OCI-LY1 (cell line): ENCODE results near the gene DENND4B.

Experiments used
- H2AFZ ChIP-seq: fragments of 200-600 bp; sonication (generic), shearing (Covaris generic); 2 replicates; pipeline ENCODE4 v1.6.0; 2014; ENCODE audit warnings: antibody characterized with exemption, mild to moderate bottlenecking, low read length
- H3F3A ChIP-seq: fragments of 200-600 bp; sonication (generic), shearing (Covaris generic); 2 replicates; pipeline ENCODE4 v1.6.0; 2014; ENCODE audit warnings: mild to moderate bottlenecking, antibody characterized with exemption, low read length, moderate library complexity; ENCODE audit not compliant: insufficient read depth
- H3K27ac ChIP-seq: fragments of 200-600 bp; sonication (generic); 2 replicates; pipeline ENCODE4 v1.5.1; 2014; ENCODE audit warnings: low read length, mixed run types, mild to moderate bottlenecking, low read depth; ENCODE audit not compliant: poor library complexity, severe bottlenecking
- H3K27me3 ChIP-seq: fragments of 200-600 bp; sonication (generic); 2 replicates; pipeline ENCODE4 v1.6.0; 2014; ENCODE audit warnings: antibody characterized with exemption, mild to moderate bottlenecking, low read length, moderate library complexity; ENCODE audit not compliant: insufficient read depth
- H3K36me3 ChIP-seq: fragments of 200-600 bp; sonication (generic); 2 replicates; pipeline ENCODE4 v1.6.1; 2014; ENCODE audit warnings: mild to moderate bottlenecking, antibody characterized with exemption, low read length, moderate library complexity, mixed read lengths; ENCODE audit not compliant: insufficient read depth
- H3K4me1 ChIP-seq: fragments of 200-600 bp; sonication (generic); 2 replicates; pipeline ENCODE4 v1.5.1; 2014; ENCODE audit warnings: mild to moderate bottlenecking, low read length, moderate library complexity; ENCODE audit not compliant: insufficient read depth, severe bottlenecking
- H3K4me2 ChIP-seq: fragments of 200-600 bp; sonication (generic), shearing (Covaris generic); 2 replicates; pipeline ENCODE4 v1.6.1; 2014; ENCODE audit warnings: low read length
- H3K4me3 ChIP-seq: fragments of 200-600 bp; sonication (generic); 2 replicates; pipeline ENCODE4 v1.5.1; 2014; ENCODE audit warnings: low read length, low read depth, mild to moderate bottlenecking, mixed read lengths; ENCODE audit not compliant: poor library complexity, severe bottlenecking
- H3K79me2 ChIP-seq: fragments of 200-600 bp; shearing (Covaris generic); 2 replicates; pipeline ENCODE4 v1.6.1; 2016; ENCODE audit warnings: mixed run types, low read length, mixed read lengths; ENCODE audit not compliant: insufficient read depth
- H3K9ac ChIP-seq: fragments of 200-600 bp; sonication (generic), shearing (Covaris generic); 2 replicates; pipeline ENCODE4 v1.6.1; 2014; ENCODE audit warnings: mild to moderate bottlenecking, low read length, mixed read lengths
- H3K9me2 ChIP-seq: fragments of 200-600 bp; sonication (generic), shearing (Covaris generic); 2 replicates; pipeline ENCODE4 v1.6.1; 2014; ENCODE audit warnings: low read depth, mild to moderate bottlenecking, low read length, mixed read lengths
- H3K9me3 ChIP-seq: fragments of 200-600 bp; shearing (Covaris generic); 2 replicates; pipeline ENCODE4 v1.6.1; 2014; ENCODE audit warnings: low read length, mixed read lengths
- H4K20me1 ChIP-seq: fragments of 200-600 bp; sonication (generic), shearing (Covaris generic); 2 replicates; pipeline ENCODE4 v1.6.0; 2016; ENCODE audit warnings: mild to moderate bottlenecking, low read length; ENCODE audit not compliant: insufficient read depth
- CTCF ChIP-seq: fragments of 200-600 bp; sonication (generic), shearing (Covaris generic); IDR thresholded peaks from 2 replicates; pipeline ENCODE4 v1.5.1; 2017; ENCODE audit warnings: mild to moderate bottlenecking, antibody characterized with exemption, low read length, moderate library complexity, mixed read lengths
- EZH2 ChIP-seq: fragments of 200-600 bp; sonication (generic), shearing (Covaris generic); IDR thresholded peaks from 2 replicates; pipeline ENCODE4 v1.8.0; 2017; ENCODE audit warnings: borderline replicate concordance, mixed run types, mild to moderate bottlenecking, antibody characterized with exemption, low read length, moderate library complexity, mixed read lengths

DENND4B gene

DNA sequence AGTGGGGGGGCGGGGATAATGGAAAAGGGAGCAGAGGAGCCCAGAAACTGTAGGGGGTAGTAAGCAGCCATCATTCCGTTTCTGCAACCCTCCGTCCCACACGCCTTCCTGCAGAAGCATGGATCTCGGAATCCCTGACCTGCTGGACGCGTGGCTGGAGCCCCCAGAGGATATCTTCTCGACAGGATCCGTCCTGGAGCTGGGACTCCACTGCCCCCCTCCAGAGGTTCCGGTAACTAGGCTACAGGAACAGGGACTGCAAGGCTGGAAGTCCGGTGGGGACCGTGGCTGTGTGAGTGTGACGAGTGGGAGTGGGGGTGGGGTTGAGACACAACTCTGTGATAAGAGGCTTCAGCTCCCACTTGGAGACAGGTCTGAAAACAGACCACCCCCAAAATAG, 21.9 kb upstream of the DENND4B start:
- Histone ChIP-seq H3K27me3 (no peaks in the 10 kb centered on the region), H2AFZ (no peak overlapping the region), H3K36me3 (peaks cover 11% of the 10 kb centered on the region; the same call in 1 of the 2 replicates), H3K9me3 (no peaks in the 10 kb centered on the region), H3F3A (peaks cover 4% of the 10 kb centered on the region; the same call in 1 of the 2 replicates), H3K79me2 (peaks cover 4% of the 10 kb centered on the region; the same call in 1 of the 2 replicates), H3K4me2 (peak overlapping the region; percentile 77), H3K4me1 (peaks cover 48% of the 10 kb centered on the region), H3K4me3 (peak overlapping the region; percentile 91), H3K9me2 (no peaks in the 10 kb centered on the region), H3K27ac (peak overlapping the region; percentile 96), H3K9ac (peak overlapping the region; percentile 94), H4K20me1 (no peaks in the 10 kb centered on the region)
- TF ChIP-seq EZH2 (no peak), CTCF (no peak)

DNA sequence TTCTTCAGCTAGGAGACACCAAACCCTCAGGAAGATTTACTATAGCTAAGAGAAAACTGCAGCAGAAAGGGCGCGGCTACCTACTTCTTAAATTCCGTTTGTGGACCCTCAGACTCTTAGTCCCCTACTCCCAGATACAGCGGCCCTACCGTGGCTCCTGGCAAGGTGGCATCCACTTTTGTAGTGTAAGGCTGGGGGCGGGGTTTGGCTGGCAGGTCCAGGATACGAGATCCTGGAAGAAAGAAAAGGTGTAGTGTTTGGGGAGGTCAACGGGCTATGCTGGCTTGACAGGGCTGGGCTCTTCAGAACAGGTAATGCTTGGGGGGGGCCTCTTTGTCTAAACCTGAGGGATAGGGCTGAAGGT, 21.5 kb upstream of the DENND4B start:
- Histone ChIP-seq H3K9me2 (no peaks in the 10 kb centered on the region), H2AFZ (no peak overlapping the region), H3F3A (peaks cover 4% of the 10 kb centered on the region; the same call in 1 of the 2 replicates), H3K4me3 (peak overlapping the region; percentile 91), H3K36me3 (peaks cover 7% of the 10 kb centered on the region; the same call in 1 of the 2 replicates), H3K4me2 (peak overlapping the region; percentile 77), H3K27me3 (no peaks in the 10 kb centered on the region), H3K4me1 (peaks cover 49% of the 10 kb centered on the region), H3K9me3 (no peaks in the 10 kb centered on the region), H4K20me1 (no peaks in the 10 kb centered on the region), H3K9ac (peak overlapping the region; percentile 94), H3K79me2 (peaks cover 4% of the 10 kb centered on the region; the same call in 1 of the 2 replicates), H3K27ac (peak overlapping the region; percentile 96)
- no peak for TF ChIP-seq EZH2
- TF ChIP-seq CTCF: no peak

DNA sequence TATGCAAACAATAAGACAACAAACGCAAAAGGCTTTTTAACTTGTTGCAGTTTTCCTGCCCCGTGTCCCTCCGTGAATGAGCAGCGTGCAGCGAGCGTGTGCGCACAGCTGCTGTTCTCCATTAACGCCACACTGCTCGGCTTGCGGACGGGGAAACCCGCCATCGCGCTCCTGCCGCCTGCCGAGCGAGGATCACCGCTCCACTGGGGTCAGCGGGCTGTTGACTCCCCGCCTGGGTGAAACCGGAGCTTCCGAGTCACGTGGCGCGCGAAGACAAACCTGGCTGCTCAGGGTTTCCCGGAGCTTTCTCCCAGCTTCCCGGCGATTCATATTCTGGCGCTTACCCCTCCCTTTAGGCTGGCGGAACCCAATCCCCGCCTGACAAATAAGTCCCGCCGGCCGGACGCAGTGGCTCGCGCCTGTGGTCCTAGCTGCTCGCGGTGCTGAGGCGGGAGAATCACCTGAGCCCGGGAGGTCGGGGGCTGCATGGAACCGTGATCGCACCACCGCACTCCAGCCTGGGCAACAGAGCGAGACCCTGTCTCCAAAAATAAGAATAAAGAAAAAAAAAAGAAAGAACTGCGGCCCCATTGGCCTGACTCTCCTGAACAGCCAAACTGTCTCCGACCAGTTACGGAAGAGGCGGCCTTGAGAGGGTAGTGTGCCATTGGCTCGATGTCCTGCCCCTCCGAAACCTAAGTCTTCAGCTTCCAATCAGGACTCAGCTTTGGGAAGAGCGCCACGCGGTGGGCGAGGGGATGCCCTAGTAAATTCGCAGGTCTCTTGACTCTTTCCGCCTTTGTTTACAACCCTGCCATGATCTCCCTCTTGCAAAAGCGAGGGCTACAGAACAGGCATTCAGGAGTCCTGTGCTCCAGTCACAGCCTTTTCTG, 20.8 kb upstream of the DENND4B start, which contains the start of gene CREB3L4:
Gene CREB3L4, plus strand, starts transcription at position 796 of the 893 bp plus-strand sequence. CDS start 624 bp downstream, outside the sequence.
- Histone ChIP-seq H3F3A (peaks cover 1% of the 10 kb centered on the region; the same call in 1 of the 2 replicates), H3K4me1 (peaks cover 49% of the 10 kb centered on the region), H4K20me1 (no peaks in the 10 kb centered on the region), H3K4me3 (peak within 1 kb of the TSS; percentile 91), H3K27me3 (no peaks in the 10 kb centered on the region), H3K4me2 (peak within 1 kb of the TSS; percentile 77), H3K9ac (peak within 1 kb of the TSS; percentile 94), H3K9me2 (no peaks in the 10 kb centered on the region), H3K79me2 (peaks cover 4% of the 10 kb centered on the region; the same call in 1 of the 2 replicates), H2AFZ (no peak within 1 kb of the TSS), H3K9me3 (no peaks in the 10 kb centered on the region), H3K27ac (peak within 1 kb of the TSS; percentile 96), H3K36me3 (peaks cover under 1% of the 10 kb centered on the region; the same call in 1 of the 2 replicates)
- TF ChIP-seq CTCF (peak; percentile 37), EZH2 (no peak)
